ENCODE data around the gene COPS4.
"Not testable (repeated sequence)": the region's sequence is repeated elsewhere in the genome, so short reads cannot be mapped to it uniquely, and the experiment has no call there.

The COPS4 gene

GRCh38 chr4:83089410-83090157, 54.6 kb downstream of the COPS4 start:
- no peak for DNase-seq

- no peak for DNase-seq
Measured at GRCh38 chr4:83093060-83093640, 58.2 kb downstream of the COPS4 start.

GRCh38 chr4:83096397-83096796, 61.4 kb downstream of the COPS4 start:
- no peak for DNase-seq

GRCh38 chr4:83104991-83105390, 70.0 kb downstream of the COPS4 start:
- no peak for DNase-seq

GRCh38 chr4:83107631-83108030, 72.6 kb downstream of the COPS4 start:
- DNase-seq: no peak

- no peak for DNase-seq
Measured at GRCh38 chr4:83108101-83108861, 73.3 kb downstream of the COPS4 start.

- DNase-seq: no peak
Measured at GRCh38 chr4:83109480-83110222, 74.7 kb downstream of the COPS4 start.

GRCh38 chr4:83110223-83110945, 75.4 kb downstream of the COPS4 start:
- peak; percentile 53 for DNase-seq

GRCh38 chr4:83110970-83111750, 76.2 kb downstream of the COPS4 start:
- no peak for DNase-seq

- DNase-seq: not testable (repeated sequence)
Measured at GRCh38 chr4:83111751-83112141, 76.8 kb downstream of the COPS4 start.

- no peak for DNase-seq
Measured at GRCh38 chr4:83112231-83112630, 77.2 kb downstream of the COPS4 start.

- DNase-seq: no peak
Measured at GRCh38 chr4:83112678-83113428, 77.9 kb downstream of the COPS4 start.

GRCh38 chr4:83113429-83113786, 78.4 kb downstream of the COPS4 start:
- DNase-seq: no peak

GRCh38 chr4:83114576-83114975, 79.6 kb downstream of the COPS4 start, which contains the start of gene PLAC8:
PLAC8 (minus strand) TSS chr4:83114729; CDS start chr4:83107921, 6,808 bp downstream.
- DNase-seq: peak; percentile 61

GRCh38 chr4:83115000-83115399, 80.0 kb downstream of the COPS4 start:
- no peak for DNase-seq

- DNase-seq: no peak
Measured at GRCh38 chr4:83115656-83116285, 80.8 kb downstream of the COPS4 start.

GRCh38 chr4:83118869-83119268, 83.9 kb downstream of the COPS4 start:
- no peak for DNase-seq

GRCh38 chr4:83121246-83121645, 86.3 kb downstream of the COPS4 start:
- DNase-seq: no peak

- DNase-seq: no peak
Measured at GRCh38 chr4:83124111-83124780, 89.3 kb downstream of the COPS4 start.

Measured in NCI-H1436 treated with DMSO at 0.1 percent for 48 hours (cell line).